ENCODE measurements around the gene VPS13D. TPM values are rescaled to one million over a fixed set of nuclear protein-coding genes. Genes with fewer than 3 reads are reported as not detected.

The VPS13D gene
- total RNA-seq, 1 experiment from 2014 or later, result 33.1 TPM

GRCh38 chr1:12339396-12339795, 109.6 kb downstream of the VPS13D start:
- H3K9me3 ChIP-seq (ENCODE audit: control insufficient read depth, insufficient read depth, low read depth, low read length), result no peaks in the 10 kb centered on the region
- BruUV-seq (replicated peaks), result no TSS peak
- intact Hi-C loops (cut with micrococcal nuclease; ENCODE audit: unreplicated experiment), result no loop called here

GRCh38 chr1:12339811-12340543, 110.1 kb downstream of the VPS13D start:
- Histone ChIP-seq H3K36me3 (ENCODE audit: control insufficient read depth, insufficient read depth, low read length) (peaks cover 7% of the 10 kb centered on the region), H3K4me3 (ENCODE audit: low read depth in 2 of 2, low read length in 2 of 2) (no peak overlapping the region), H3K9me3 (ENCODE audit: control insufficient read depth, insufficient read depth, low read depth, low read length) (no peaks in the 10 kb centered on the region), H3K4me1 (ENCODE audit: control insufficient read depth, insufficient read depth, low read length) (no peaks in the 10 kb centered on the region; the same call in 1 of the 2 replicates), H3K27me3 (ENCODE audit: control insufficient read depth, insufficient read depth, low read length) (no peaks in the 10 kb centered on the region), H3K27ac (ENCODE audit: low read length) (no peak overlapping the region)
- no peak for ATAC-seq
- CTCF ChIA-PET, result no interaction called here
- POLR2A ChIA-PET, result no interaction called here
- no TSS peak for BruUV-seq (replicated peaks)
- intact Hi-C loops (cut with micrococcal nuclease; ENCODE audit: unreplicated experiment), result no loop called here
- in situ Hi-C loops (cut with HindIII; ENCODE audit: low pct_unique_long_range_greater_than_20kb, low sequenced_read_pairs), result no loop called here
- TF ChIP-seq CTCF (IDR thresholded peaks at IDR 0.05), result no peak
- no peak for TF ChIP-seq REST (IDR thresholded peaks at IDR 0.05; ENCODE audit: insufficient read depth in 1 of 2, low read depth in 2 of 2, low read length in 1 of 2)
- no peak for TF ChIP-seq POLR2AphosphoS5 (IDR thresholded peaks at IDR 0.05; ENCODE audit: low read depth, low read length)
- TF ChIP-seq SIN3A (IDR thresholded peaks at IDR 0.05; ENCODE audit: borderline replicate concordance, insufficient read depth, low read depth, low read length), result no peak
- TF ChIP-seq TCF7L2 (IDR thresholded peaks at IDR 0.05; ENCODE audit: low read depth, low read length), result no peak
- DNase-seq (ENCODE audit: low read depth, low spot score), result no peak

More at GRCh38 chr1:12339396-12339795, 109.6 kb downstream of the VPS13D start:
- in situ Hi-C loops (cut with HindIII; ENCODE audit: low pct_unique_long_range_greater_than_20kb, low sequenced_read_pairs), result no loop called here
- Histone ChIP-seq H3K27ac (ENCODE audit: low read length) (no peak overlapping the region), H3K4me3 (ENCODE audit: low read depth in 2 of 2, low read length in 2 of 2) (no peak overlapping the region), H3K27me3 (ENCODE audit: control insufficient read depth, insufficient read depth, low read length) (no peaks in the 10 kb centered on the region), H3K36me3 (ENCODE audit: control insufficient read depth, insufficient read depth, low read length) (peaks cover 7% of the 10 kb centered on the region), H3K4me1 (ENCODE audit: control insufficient read depth, insufficient read depth, low read length) (no peaks in the 10 kb centered on the region; the same call in 1 of the 2 replicates)
- ATAC-seq, result 0 out of 2 replicates have a peak, but pooled peaks have one; percentile 45
- ChIA-PET CTCF (no interaction called here), POLR2A (no interaction called here)
- DNase-seq (ENCODE audit: low read depth, low spot score), result no peak
- TF ChIP-seq REST (IDR thresholded peaks at IDR 0.05; ENCODE audit: insufficient read depth in 1 of 2, low read depth in 2 of 2, low read length in 1 of 2) (no peak), CTCF (IDR thresholded peaks at IDR 0.05) (peak; percentile 39), POLR2AphosphoS5 (IDR thresholded peaks at IDR 0.05; ENCODE audit: low read depth, low read length) (no peak), SIN3A (IDR thresholded peaks at IDR 0.05; ENCODE audit: borderline replicate concordance, insufficient read depth, low read depth, low read length) (no peak)

All from Panc1 (cell line).